GM19397 (cell line): ENCODE data around the gene ATN1.
A peak's percentile ranks its signal among the peaks of the same experiment; 100 is the strongest.
"Not testable (repeated sequence)": the region's sequence is repeated elsewhere in the genome, so short reads cannot be mapped to it uniquely, and the experiment has no call there.

Experiments
- ATAC-seq: cut with Tn5 transposase; IDR thresholded peaks from one replicate; pipeline ENCODE4 v1.9.1; 2021; ENCODE audit warnings: mild to moderate bottlenecking, moderate library complexity; ENCODE audit not compliant: unreplicated experiment

Gene ATN1

GRCh38 chr12:6903722-6904121 lies 24.0 kb upstream of the ATN1 start:
- ATAC-seq: no peak

GRCh38 chr12:6904280-6905276 lies 23.2 kb upstream of the ATN1 start, which contains the start of gene LRRC23:
Gene LRRC23 (plus strand): TSS chr12:6904822. CDS start chr12:6905634, 812 bp downstream.
- peak; percentile 91 for ATAC-seq

GRCh38 chr12:6905414-6906040 lies 22.2 kb upstream of the ATN1 start:
- ATAC-seq: no peak

GRCh38 chr12:6908141-6908540 lies 19.6 kb upstream of the ATN1 start:
- not testable (repeated sequence) for ATAC-seq

DNA sequence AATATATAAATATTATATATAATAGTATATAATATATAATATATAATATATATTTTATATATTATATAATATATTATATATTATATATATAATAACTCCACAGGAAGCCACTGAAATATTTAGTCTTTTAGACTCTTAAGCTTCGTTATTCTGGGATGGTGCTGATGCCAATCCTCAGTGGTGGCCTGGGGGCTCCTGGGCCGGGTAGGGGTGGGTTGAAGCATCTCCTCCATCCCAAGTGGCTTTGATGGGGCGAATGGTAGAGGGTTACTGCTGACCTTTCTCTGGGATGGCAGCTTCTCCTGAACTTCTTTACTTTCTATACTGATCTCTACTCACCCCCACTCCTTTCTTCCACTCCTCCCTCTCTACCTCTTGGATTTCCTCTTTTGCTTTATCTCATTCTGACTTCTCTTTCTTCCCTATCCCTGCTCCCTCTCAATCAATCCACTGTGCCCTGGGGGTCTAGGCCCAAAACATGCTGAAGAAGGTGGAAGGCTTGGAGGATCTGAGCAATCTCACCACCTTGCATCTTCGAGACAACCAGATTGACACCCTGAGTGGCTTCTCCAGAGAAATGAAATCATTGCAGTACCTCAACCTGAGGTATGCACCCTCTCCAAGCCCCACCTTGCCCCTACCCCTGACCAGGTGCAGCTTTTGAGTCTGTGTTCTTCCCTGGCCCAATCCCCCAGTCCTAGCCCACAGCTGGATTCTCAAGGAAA lies 18.2 kb upstream of the ATN1 start:
- ATAC-seq: no peak

GRCh38 chr12:6912164-6912935 lies 15.4 kb upstream of the ATN1 start:
- ATAC-seq: no peak

- ATAC-seq: peak; percentile 59
Measured at GRCh38 chr12:6914246-6914946, 13.4 kb upstream of the ATN1 start, which contains the start of gene ENO2. Gene ENO2 (plus strand): TSS chr12:6914580. CDS start chr12:6915833, 1,253 bp downstream.

DNA sequence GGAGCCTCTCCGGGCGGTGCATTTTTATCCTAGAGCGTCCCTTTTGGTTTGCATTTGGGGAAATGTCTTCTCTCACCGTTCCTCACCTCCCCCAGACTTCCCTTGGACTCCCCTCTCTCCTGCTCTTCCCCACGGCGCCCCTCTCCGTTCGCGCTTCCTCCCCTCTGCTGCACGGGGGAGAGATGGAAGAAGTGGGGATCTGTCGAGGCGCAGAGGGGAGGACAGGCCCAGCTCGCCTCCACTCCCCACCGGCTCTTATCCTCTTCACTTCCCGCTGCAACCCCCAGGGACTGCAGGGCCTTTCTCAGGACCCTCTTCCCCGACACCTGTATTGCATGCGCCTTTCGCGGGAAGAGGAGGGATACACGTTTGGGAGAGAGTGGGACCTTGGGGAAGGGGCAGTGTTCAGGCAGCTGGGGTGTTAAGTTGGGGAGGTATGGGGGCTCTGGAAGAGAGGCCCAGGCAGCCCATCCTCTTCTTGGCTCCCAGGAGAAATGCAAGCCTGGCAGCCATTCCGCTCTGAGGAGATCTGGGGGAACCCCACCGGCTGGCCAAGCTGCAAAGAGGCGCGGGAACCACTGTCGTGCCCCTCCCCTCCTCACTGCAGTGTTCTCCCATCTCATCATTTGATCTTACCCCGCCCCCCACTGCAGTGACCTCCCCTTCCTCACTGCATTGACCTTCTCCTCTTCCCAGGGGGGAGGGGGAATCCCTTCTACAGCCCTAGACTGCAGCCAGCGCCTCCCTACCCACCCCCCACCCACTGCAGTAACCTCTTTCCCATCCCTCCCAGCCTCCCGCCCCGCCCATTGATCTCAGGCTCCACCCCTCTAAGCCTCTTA lies 12.6 kb upstream of the ATN1 start:
- no peak for ATAC-seq

GRCh38 chr12:6915789-6916285 lies 11.9 kb upstream of the ATN1 start:
- ATAC-seq: no peak

DNA sequence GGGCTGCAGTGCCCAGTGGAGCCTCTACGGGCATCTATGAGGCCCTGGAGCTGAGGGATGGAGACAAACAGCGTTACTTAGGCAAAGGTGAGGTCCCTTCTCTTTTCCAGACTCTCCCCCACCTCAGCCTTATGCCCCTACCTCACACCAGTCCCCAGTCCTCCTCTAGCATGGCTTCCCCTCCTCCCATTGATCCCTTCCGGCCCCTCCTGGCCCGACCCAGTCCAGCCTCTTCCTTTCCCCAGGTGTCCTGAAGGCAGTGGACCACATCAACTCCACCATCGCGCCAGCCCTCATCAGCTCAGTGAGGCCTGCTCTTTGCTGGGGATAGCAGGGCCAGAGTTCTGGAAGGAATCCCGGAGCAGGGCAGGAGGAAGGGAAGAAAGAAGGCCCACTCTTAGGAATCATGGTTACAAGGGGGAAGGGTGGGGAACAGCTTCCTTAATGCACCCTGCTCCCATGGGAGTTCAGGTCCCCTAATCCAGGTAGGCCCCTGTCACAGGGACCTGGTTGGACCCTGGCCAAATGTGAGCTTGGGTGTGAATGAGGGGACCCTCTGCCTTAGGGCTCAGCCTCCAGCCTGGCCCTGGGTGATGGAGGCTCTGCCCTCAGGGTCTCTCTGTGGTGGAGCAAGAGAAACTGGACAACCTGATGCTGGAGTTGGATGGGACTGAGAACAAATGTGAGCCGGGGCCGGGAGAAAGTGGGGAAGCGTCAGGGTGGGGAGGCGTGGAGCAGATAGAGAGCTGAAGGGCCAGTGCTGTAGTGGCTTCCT lies 11.1 kb upstream of the ATN1 start:
- ATAC-seq: no peak

GRCh38 chr12:6917491-6918231 lies 10.1 kb upstream of the ATN1 start:
- ATAC-seq: no peak

DNA sequence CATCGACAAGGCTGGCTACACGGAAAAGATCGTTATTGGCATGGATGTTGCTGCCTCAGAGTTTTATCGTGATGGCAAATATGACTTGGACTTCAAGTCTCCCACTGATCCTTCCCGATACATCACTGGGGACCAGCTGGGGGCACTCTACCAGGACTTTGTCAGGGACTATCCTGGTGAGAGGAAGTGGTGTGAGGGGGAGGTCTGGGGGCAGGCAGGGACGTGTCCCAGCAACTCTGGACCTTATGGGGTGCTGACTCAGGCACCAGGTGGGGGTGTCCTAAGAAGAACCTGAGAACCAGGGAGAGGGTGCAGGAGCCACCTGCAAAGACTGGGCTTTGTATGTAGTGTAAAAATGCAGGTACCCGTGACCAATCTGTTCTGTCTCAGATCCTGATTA lies 8.2 kb upstream of the ATN1 start:
- ATAC-seq: no peak

DNA sequence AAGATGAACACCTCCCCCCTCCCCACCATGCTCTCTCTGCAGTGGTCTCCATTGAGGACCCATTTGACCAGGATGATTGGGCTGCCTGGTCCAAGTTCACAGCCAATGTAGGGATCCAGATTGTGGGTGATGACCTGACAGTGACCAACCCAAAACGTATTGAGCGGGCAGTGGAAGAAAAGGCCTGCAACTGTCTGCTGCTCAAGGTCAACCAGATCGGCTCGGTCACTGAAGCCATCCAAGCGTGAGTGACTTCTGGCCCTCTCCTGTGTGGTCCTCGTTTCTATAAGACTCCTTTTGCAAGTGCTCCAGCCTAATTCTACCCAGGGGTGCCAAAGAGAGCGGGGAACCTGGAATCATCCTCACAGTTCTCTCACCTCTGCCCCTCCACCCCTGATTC lies 6.2 kb upstream of the ATN1 start:
- ATAC-seq: no peak

DNA sequence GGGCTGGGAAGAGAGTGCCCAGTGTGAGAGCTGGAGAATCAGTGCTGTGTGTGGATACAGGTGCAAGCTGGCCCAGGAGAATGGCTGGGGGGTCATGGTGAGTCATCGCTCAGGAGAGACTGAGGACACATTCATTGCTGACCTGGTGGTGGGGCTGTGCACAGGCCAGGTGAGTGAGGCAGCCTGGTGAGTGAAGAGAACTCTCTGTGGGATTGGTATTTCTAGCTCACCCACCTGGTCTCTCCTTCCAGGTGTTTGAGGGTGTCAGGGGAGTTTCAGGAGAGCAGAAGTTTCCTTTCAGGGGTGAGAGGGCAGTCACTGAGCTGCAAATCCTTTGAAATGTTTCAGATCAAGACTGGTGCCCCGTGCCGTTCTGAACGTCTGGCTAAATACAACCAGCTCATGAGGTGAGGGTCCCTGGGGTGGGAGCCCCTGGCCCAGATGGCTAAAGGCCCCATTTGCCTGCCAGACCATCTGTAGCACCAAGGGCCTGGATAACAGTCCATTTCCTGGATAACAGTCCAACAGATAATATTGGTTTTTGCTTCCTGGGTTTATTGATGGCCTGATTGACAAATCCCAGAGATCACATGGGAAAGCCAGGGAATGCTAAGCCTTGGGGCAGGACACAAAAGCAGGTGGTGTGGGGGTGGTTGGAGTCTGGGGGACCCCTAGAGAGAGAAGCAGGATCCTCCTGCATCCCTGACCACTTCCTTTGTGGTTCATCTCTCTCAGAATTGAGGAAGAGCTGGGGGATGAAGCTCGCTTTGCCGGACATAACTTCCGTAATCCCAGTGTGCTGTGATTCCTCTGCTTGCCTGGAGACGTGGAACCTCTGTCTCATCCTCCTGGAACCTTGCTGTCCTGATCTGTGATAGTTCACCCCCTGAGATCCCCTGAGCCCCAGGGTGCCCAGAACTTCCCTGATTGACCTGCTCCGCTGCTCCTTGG lies 5.5 kb upstream of the ATN1 start:
- ATAC-seq: no peak

GRCh38 chr12:6923003-6923732 lies 4.6 kb upstream of the ATN1 start:
- no peak for ATAC-seq

DNA sequence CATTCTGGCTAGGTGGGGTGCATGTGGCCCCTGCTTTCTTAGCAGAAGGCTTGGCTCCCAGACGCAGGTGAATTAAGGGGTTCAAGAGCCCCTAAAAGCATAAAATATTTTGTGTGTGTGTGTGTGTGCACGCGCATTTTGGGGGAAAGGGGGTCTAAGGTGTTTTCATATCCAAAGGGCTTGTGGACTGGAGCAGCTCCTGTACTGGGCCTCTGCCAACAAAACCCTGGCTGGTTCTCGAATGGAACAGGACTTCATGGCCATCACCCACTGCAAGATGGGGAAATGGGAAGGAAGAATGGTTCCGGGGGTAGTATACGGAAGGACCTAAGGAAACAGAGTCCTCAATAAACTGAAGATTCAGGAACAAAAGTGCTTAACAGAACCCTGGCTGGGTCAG lies 3.9 kb upstream of the ATN1 start:
- no peak for ATAC-seq
